HG03432 (cell line): ENCODE data around the gene FBXL17.
A peak's percentile ranks its signal among the peaks of the same experiment; 100 is the strongest.
"Not testable (repeated sequence)": the region's sequence is repeated elsewhere in the genome, so short reads cannot be mapped to it uniquely, and the experiment has no call there.

Experiments used
- ATAC-seq: cut with Tn5 transposase; IDR thresholded peaks from one replicate; pipeline ENCODE4 v1.9.1; 2021; ENCODE audit warnings: mild to moderate bottlenecking, moderate library complexity; ENCODE audit not compliant: unreplicated experiment

FBXL17 gene

GRCh38 chr5:108171759-108172158, 210.1 kb downstream of the FBXL17 start:
- no peak for ATAC-seq

DNA sequence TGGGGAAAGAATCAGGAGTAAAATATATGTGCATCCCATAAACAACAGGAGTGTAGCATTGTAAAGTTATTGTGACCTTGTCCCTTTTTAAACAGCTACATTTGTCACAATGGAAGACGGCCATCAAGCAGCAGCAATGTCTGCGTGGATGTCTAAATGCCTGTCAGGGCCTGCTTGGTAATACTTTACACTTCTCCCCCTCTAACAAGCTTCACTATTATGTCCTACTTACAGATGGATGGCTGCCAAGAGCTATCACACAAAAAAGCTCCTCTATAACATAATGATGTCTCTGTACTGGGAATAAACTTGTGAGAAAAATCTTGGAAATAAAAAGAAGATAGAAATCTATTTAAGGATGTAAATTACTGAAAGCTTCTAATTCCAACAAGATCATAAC, 213.0 kb downstream of the FBXL17 start:
- no peak for ATAC-seq

DNA sequence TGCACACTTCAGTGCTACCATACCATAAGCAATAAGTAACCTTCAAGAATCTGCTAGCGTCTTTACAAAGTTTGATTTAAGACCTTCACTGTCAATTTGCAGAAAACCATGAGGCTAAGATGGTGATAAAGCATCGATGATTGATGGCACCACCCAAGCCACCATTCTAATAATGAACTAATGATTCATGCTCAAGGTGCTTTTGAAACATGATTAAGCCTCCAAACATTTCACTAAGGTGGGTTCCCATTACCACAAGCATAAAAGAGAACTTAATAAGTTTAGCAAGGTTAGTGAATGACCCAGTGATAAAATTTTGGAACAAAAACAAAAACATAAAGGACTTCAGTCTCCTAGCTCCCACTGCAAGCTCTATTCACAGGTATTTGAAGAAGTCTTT, 214.7 kb downstream of the FBXL17 start:
- ATAC-seq = no peak

- ATAC-seq = no peak
These were observed 217.3 kb downstream of the FBXL17 start for GRCh38 chr5:108164574-108164973.

- not testable (repeated sequence) for ATAC-seq
These were observed 229.0 kb downstream of the FBXL17 start for GRCh38 chr5:108152854-108153253.

GRCh38 chr5:108149369-108149768, 232.5 kb downstream of the FBXL17 start:
- no peak for ATAC-seq

DNA sequence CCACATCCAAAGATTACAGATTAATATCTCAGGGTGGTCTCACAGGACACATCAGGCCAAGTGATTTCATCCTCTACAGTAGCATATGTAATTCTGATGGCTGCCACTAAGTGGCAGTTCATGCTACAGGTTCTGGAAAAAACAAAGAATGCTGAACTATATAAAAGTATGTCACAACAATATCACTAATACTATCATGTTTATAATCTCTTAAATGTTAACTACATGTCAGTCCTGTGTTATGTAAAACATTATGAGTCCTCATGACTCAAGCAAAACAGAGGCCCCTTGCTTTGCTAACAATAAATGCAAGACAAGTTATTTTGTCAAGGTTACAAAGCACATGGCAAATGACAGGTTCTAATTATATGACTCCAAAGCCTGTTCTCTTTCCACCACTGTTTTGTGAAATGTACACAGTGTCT, 233.2 kb downstream of the FBXL17 start:
- peak; percentile 76 for ATAC-seq

DNA sequence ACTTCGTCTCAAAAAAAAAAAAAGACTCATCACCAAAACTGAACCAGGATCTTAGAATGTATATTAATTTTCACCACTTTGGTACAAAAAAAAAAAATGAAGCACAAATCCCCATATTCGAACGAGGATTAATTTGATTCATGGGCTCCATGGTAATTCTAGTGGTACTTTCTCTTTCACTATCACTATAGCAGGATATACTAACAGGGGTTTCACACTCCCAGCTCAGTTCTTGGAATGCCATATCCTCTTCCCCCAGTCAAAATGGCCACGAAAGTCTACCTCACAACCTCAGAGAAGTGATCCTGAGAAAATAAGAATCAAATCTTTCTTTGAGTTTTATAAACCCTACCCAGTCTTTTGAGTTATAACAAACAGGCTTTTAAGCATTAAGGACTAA, 235.7 kb downstream of the FBXL17 start:
- ATAC-seq = no peak

- ATAC-seq = no peak
These were observed 236.5 kb downstream of the FBXL17 start for GRCh38 chr5:108145351-108145750.

GRCh38 chr5:108144332-108144731, 237.6 kb downstream of the FBXL17 start:
- ATAC-seq = no peak

DNA sequence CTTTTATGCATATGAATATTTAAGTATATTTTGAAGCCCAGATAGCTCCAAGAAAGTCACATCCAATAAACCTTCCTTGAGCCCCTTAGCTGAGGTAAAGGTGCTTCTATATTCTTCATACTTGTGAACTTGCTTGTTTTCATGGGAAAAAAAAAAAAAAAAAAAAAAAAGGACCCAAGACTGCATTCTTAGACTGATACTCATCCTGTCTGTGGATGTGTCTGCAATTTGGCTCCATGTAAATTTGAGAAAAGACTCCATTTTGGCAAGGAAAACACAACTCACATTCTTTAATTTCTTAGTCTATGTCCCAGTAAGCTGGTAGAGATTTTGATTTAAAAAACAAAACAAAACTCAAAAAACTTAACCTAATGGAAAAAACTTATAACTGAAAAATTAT, 238.3 kb downstream of the FBXL17 start:
- no peak for ATAC-seq

GRCh38 chr5:108141676-108142075, 240.2 kb downstream of the FBXL17 start:
- ATAC-seq = peak; percentile 85

DNA sequence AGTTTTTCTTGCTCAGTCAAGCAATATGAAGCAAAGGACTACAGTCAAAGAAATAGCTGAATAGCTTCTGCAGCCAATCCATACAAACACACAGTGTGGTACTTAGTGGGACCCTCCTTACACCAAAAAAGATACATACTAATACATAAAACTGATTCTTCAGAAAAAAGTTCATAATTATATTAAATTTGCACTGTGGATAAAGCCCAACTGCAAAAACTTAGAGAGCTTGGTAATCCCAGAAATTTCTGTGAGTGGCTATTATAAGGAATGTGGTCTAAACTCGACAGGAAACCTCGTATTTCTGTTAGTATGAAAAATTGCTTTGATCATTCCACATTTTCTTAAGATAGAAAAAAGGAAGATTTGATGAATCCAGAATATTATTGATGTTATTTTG, 245.4 kb downstream of the FBXL17 start:
- ATAC-seq = no peak

DNA sequence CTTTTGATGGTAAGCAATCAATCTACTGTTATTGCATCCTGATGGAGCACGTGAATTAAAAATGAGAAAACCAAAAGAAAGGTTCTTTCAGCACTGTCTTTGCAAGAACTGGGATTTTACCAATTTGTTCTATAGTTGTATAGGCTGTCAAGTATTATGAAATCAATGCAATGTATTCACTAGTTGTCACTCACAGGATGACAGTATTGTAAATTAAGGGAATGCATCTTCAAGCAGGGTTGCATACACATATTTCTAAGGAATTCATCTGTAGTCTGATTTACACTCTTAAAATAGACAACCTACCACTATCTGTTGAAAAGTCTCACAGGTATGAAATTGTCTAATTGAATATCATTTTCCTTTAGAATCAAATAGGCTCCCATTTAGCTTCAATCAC, 252.8 kb downstream of the FBXL17 start:
- no peak for ATAC-seq

GRCh38 chr5:108125771-108126511, 256.0 kb downstream of the FBXL17 start:
- no peak for ATAC-seq

DNA sequence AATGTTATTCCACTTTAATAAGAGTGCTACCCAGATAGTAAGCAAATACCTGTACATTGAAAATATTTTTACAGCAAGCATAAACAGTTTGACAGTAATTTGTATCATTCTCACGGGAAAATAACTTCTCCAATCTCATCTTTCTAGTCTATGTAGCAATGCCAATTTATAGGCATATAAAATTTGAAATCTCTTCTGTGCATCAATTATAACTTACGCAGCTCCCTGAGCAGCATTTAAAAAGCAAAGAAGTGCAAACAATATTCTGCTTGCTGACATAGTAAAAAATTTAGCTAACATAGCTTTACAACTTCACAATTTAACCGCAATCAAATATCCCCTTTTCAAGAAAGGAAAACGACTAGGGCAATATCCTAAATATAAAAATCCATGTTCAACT, 257.3 kb downstream of the FBXL17 start:
- no peak for ATAC-seq

GRCh38 chr5:108122702-108123101, 259.2 kb downstream of the FBXL17 start:
- no peak for ATAC-seq

- no peak for ATAC-seq
These were observed 262.9 kb downstream of the FBXL17 start for GRCh38 chr5:108118813-108119514.

DNA sequence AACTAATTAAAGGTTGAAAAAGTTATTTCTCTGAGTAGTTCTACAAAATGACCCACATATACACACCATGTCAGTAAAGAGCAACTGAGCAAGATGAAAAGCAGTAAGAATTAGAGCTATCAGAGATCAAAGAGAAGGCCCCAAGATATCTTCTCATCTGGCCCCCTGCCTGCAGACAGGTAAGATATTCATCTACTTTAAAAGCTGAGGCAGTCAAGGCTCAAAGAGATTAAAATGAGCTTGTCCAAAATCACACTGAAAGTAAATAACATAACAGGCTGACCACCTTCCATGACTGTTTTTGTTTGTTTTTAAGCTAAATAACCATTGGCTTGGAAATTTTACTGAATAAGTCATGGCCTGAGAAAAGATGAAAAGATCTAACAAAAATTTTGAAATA, 266.2 kb downstream of the FBXL17 start:
- no peak for ATAC-seq

- no peak for ATAC-seq
These were observed 267.9 kb downstream of the FBXL17 start for GRCh38 chr5:108113950-108114349.

DNA sequence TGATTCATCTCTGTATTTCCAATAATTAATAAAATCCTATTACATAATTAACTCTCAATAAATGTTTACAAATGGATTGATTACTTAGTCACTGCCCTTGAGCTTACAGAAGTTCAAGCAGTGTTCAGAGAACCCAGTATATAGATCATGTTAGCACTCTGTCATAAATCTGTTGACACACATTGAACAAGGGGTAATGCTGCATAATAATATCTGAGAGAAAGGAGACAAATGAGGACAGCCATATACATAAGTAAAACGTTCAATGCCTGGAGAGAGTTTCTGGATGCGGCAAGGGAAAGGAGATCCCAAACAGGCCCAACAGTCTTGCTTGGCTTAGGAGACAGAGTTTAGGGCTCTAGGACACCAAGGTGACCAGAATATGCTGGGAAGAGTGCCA, 270.2 kb downstream of the FBXL17 start:
- ATAC-seq = no peak

GRCh38 chr5:108109059-108109458, 272.8 kb downstream of the FBXL17 start:
- ATAC-seq = no peak

- ATAC-seq = no peak
These were observed 277.4 kb downstream of the FBXL17 start for GRCh38 chr5:108104448-108104847.
